Measurements from ENCODE around the gene VAV1. TPM values are rescaled to one million over a fixed set of nuclear protein-coding genes. Genes with fewer than 3 reads are reported as not detected.
A peak's percentile ranks its signal among the peaks of the same experiment; 100 is the strongest.

VAV1 gene
- total and polyA plus RNA-seq, 9 of the 15 experiments (the other 6 are each of a cell fraction or from before 2014, with no cell fraction given) = 0.46 to 20.1 (median 11.1) TPM

DNA sequence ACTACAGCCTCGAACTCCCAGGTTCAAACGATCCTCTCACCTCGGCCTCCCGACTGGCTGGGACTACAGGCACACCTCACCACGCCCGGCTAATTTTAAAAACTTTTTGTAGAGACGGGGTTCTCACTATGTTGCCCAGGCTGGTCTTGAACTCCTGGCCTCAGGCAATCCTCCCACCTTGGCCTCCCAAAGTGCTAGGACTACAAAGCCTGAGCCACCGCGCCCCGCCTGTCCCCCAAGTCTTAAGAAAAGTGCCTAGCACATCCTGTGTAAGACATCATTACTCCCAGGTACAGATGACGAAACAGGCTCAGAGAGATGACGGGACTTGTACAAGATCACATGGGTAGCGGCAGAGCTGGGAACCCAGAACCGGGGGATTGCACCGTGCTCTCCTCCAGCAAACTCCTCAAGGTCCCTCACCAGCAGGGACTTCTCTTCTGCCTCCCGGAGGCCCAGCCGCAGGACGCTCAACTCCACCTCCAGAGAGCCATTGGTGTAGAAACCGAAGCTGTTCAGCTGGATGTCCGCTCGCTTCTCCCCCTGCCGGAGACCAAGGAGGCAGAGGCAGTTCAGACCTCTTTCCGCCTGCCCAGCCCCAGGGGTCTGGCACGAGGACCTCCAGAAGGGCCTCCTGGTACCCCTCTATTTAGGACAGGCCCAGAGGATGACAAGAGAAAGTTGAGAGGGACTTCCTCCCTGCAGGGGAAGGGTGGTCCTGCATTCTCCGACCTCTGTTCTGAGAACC lies 36.2 kb upstream of the VAV1 start (continued):
- TF ChIP-seq ETV6 (IDR thresholded peaks at IDR 0.05; ENCODE audit: borderline replicate concordance in 1 of 2, low read depth in 2 of 2, low read length in 1 of 2) (no peak), ETV6 (CRISPR knock-in tag; IDR thresholded peaks at IDR 0.05; ENCODE audit: borderline replicate concordance) (no peak), PRPF4 (IDR thresholded peaks at IDR 0.05; ENCODE audit: insufficient read depth, low read depth, low read length, poor library complexity, severe bottlenecking) (no peak), TAF1 (IDR thresholded peaks at IDR 0.05; ENCODE audit: control insufficient read depth, extremely low read depth, insufficient read depth, low read length, severe bottlenecking) (peak; percentile 62), ADNP (tag; IDR thresholded peaks at IDR 0.05) (0 out of 2 replicates have a peak, but pooled peaks have one; percentile 30), HDAC1 (IDR thresholded peaks at IDR 0.05) (peak in 1 of 2 experiments; percentile 66; a peak in 1 of 4 replicates), SIX5 (IDR thresholded peaks at IDR 0.05; ENCODE audit: borderline replicate concordance in 1 of 2, insufficient read depth in 1 of 2, low read depth in 1 of 2, low read length in 2 of 2) (no peak), JUND (IDR thresholded peaks at IDR 0.05; ENCODE audit: borderline replicate concordance, low read depth, low read length) (peak; percentile 39; the same call in 1 of the 2 replicates), JUND (tag; IDR thresholded peaks at IDR 0.05; ENCODE audit: borderline replicate concordance, low read depth, low read length) (peak; percentile 56; the same call in 1 of the 3 replicates), ZNF3 (CRISPR knock-in tag; IDR thresholded peaks at IDR 0.05) (no peak), MEIS2 (IDR thresholded peaks at IDR 0.05; ENCODE audit: partially characterized antibody) (no peak), YY1 (IDR thresholded peaks at IDR 0.05; ENCODE audit: borderline replicate concordance in 1 of 3, control insufficient read depth in 1 of 3, extremely low read depth in 1 of 3, insufficient read depth in 3 of 3, insufficient read length in 1 of 3, insufficient replicate concordance in 2 of 3, low read depth in 1 of 3, low read length in 2 of 3) (peak in 2 of 3 experiments; percentile 68 to 79), EP400 (IDR thresholded peaks at IDR 0.05) (peak; percentile 63), KDM2B (CRISPR knock-in tag; IDR thresholded peaks at IDR 0.05) (no peak)
- TF ChIP-seq, protein P1, sequence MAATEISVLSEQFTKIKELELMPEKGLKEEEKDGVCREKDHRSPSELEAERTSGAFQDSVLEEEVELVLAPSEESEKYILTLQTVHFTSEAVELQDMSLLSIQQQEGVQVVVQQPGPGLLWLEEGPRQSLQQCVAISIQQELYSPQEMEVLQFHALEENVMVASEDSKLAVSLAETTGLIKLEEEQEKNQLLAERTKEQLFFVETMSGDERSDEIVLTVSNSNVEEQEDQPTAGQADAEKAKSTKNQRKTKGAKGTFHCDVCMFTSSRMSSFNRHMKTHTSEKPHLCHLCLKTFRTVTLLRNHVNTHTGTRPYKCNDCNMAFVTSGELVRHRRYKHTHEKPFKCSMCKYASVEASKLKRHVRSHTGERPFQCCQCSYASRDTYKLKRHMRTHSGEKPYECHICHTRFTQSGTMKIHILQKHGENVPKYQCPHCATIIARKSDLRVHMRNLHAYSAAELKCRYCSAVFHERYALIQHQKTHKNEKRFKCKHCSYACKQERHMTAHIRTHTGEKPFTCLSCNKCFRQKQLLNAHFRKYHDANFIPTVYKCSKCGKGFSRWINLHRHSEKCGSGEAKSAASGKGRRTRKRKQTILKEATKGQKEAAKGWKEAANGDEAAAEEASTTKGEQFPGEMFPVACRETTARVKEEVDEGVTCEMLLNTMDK (IDR thresholded peaks at IDR 0.05; ENCODE audit: borderline replicate concordance, insufficient read depth, low read depth, low read length, poor library complexity, severe bottlenecking) = peak; percentile 62
- TF ChIP-seq, protein P2, sequence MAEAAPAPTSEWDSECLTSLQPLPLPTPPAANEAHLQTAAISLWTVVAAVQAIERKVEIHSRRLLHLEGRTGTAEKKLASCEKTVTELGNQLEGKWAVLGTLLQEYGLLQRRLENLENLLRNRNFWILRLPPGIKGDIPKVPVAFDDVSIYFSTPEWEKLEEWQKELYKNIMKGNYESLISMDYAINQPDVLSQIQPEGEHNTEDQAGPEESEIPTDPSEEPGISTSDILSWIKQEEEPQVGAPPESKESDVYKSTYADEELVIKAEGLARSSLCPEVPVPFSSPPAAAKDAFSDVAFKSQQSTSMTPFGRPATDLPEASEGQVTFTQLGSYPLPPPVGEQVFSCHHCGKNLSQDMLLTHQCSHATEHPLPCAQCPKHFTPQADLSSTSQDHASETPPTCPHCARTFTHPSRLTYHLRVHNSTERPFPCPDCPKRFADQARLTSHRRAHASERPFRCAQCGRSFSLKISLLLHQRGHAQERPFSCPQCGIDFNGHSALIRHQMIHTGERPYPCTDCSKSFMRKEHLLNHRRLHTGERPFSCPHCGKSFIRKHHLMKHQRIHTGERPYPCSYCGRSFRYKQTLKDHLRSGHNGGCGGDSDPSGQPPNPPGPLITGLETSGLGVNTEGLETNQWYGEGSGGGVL (CRISPR knock-in tag; IDR thresholded peaks at IDR 0.05) = no peak
- TF ChIP-seq, protein P3, sequence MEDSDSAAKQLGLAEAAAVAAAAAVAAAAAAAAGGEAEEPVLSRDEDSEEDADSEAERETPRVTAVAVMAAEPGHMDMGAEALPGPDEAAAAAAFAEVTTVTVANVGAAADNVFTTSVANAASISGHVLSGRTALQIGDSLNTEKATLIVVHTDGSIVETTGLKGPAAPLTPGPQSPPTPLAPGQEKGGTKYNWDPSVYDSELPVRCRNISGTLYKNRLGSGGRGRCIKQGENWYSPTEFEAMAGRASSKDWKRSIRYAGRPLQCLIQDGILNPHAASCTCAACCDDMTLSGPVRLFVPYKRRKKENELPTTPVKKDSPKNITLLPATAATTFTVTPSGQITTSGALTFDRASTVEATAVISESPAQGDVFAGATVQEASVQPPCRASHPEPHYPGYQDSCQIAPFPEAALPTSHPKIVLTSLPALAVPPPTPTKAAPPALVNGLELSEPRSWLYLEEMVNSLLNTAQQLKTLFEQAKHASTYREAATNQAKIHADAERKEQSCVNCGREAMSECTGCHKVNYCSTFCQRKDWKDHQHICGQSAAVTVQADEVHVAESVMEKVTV (CRISPR knock-in tag; IDR thresholded peaks at IDR 0.05) = peak; percentile 47; the same call in 1 of the 2 replicates

Measured in K562 (cell line).